ENCODE results near the gene SLC22A23. TPM values are rescaled to one million over a fixed set of nuclear protein-coding genes. Genes with fewer than 3 reads are reported as not detected.

The SLC22A23 gene
- total RNA-seq, 4 donors from 2014 or later = 9.0 to 25.1 (median 13.9) TPM

- no peak for TF ChIP-seq CTCF (IDR thresholded peaks at IDR 0.05; ENCODE audit: low read depth)
These were observed 14.4 kb upstream of the SLC22A23 start for GRCh38 chr6:3471286-3471685.

DNA sequence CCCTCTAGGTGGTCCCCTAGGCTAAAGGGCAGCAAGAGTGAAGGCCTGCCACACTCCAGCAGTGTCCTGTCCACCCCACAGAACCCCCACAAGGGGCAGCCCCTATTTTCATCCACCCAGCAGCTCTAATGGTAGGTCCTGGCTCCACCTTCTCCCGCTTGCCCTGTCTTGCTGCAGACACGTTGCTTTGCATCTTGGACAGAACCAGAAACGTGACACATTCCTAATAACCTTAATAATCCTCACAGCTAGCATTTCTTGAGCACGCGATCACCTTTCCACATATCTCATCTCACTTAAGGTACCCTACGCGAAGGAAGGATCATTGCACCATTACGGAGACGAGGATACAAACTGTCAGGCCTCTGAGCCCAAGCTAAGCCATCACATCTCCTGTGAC, 11.7 kb upstream of the SLC22A23 start:
- no peak for TF ChIP-seq CTCF (IDR thresholded peaks at IDR 0.05; ENCODE audit: low read depth)

DNA sequence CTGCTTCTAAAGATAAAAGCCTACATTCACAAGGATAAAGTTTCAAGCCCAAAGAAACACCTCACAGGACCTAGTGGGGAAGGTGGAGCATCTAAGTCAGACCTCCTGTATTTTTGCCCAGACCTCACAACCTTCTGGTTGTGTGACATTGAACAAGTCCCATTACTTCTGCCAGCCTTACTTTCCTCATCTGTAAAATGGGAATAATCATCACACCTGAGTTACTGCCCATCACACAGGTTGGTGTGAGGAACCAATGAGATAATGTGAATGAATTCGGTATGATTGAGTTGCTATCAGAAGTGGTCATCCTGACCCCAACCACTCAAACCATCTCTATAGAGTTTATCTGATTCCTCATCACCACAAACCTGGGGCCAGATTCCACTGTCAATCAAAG, 11.1 kb upstream of the SLC22A23 start:
- no peak for TF ChIP-seq CTCF (IDR thresholded peaks at IDR 0.05; ENCODE audit: low read depth)

DNA sequence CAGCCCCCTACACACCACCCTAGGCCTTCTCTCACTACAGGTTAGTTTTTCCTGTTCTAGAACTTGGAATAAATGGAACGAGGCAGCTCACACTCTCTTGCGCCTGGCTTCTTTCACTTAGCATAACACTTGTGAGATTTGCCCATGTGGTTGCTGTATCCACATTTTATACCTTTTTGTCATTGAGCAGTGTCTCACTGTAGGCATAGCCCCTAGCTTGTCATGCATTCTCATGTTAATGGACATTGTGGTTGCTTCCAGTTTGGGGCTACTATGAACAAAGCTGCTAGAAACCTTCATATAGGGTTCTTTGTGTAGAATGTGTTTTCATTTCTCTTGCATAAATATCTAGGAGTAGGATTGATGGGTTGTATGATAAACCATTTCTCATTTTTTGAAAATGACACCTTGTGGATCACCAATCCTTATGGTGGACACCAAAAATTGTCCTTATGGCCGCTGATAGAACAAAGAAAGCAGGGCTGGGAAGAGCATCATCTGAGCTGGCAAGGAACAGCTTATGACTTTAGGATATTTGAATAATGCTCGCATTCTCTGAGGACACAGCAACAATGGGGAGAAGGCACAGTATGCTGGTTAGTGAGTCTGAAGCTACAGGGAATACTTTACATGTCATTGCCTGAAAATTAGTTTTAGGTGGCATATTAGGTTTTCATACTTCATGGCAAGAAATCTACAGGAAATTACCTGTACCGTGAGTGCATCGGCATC, 9.8 kb upstream of the SLC22A23 start:
- no peak for TF ChIP-seq CTCF (IDR thresholded peaks at IDR 0.05; ENCODE audit: low read depth)

DNA sequence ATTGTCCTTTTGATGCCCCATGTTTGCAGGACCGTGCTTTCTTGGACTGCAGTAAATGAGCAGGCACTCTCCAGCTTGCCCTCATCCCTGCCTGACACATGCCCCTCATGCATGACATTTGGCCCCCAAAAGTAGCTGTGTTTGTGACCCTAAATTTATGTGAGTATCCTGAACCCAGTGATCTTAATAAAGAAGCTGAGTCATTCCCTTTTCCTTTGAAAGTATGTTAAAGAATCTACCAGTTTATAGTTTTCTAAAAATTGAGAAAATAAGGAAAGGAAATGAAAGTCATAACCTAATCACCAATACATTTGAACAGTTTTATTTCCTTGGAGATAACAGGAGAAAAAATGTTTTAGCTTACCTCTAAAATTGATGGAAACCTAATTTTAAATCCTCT, 3.4 kb upstream of the SLC22A23 start:
- TF ChIP-seq CTCF (IDR thresholded peaks at IDR 0.05; ENCODE audit: low read depth) = no peak

GRCh38 chr6:3458706-3459421, 2.0 kb upstream of the SLC22A23 start:
- TF ChIP-seq CTCF (IDR thresholded peaks at IDR 0.05; ENCODE audit: low read depth) = no peak

DNA sequence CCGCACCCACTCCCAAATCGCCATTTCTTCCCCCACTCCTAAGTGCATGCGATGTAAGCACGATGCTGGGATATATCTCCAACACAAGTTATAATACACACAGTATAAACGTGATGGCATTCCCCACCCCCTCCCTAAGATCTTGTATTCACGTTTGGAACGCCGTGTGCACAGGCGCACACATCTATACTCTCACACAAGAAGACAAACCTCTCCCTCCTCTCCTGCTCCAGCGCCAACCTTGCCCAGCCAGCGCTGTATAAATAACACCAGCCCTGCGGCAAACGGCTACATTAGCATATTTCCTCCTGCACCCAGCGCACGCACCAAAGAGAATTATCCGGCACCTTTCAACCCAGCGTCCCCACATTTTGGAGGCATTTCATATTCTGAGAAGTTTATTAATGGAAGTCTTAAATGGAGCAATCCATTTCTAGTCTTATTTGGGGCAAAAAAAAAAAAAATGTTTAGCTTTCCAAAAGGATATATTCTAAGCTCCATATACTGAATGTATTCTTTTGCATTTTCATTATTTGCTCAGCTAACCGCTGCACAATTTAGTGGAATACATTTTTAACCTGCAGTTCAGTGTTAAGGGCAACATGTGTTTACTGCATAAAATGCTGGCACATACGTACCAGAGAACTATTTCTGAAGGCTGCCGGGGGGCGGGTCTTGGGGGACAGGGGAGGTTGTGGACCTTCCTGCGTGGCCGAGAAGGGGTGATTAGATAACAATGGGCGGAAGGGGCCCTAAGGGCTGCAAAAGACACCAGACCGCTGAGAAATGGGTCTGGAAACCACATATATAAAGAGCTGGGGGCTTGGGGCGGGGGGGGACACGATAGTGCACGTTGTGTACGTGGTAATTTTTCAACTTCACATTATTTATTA, 1.1 kb upstream of the SLC22A23 start:
- TF ChIP-seq CTCF (IDR thresholded peaks at IDR 0.05; ENCODE audit: low read depth) = no peak
